H9 (cell line): Measurements from ENCODE around the gene RBMS3. TPM values are rescaled to one million over a fixed set of nuclear protein-coding genes. Genes with fewer than 3 reads are reported as not detected.

Source experiments
- DNase-seq: peaks from one replicate; pipeline ENCODE4 v3.0.0-alpha.2; 2017
- H2AFZ ChIP-seq: one replicate; pipeline ENCODE4 v1.6.1; 2013; ENCODE audit warnings: mild to moderate bottlenecking, low read length, control low read depth, moderate library complexity
- H2AK5ac ChIP-seq: 2 replicates; pipeline ENCODE4 v1.6.1; 2013; ENCODE audit warnings: low read length, control low read depth, mixed read lengths; ENCODE audit not compliant: insufficient read length
- H2BK120ac ChIP-seq: one replicate; pipeline ENCODE4 v1.6.1; 2013; ENCODE audit warnings: low read depth, mild to moderate bottlenecking, low read length, control low read depth, inconsistent platforms; ENCODE audit not compliant: poor library complexity, severe bottlenecking
- H2BK12ac ChIP-seq: 2 replicates; pipeline ENCODE4 v1.6.1; 2013; ENCODE audit warnings: low read length, control low read depth, mixed read lengths, low read depth; ENCODE audit not compliant: insufficient read length
- H2BK15ac ChIP-seq: 2 replicates; pipeline ENCODE4 v1.6.1; 2013; ENCODE audit warnings: low read depth, low read length, control low read depth
- H2BK20ac ChIP-seq: one replicate; pipeline ENCODE4 v1.6.1; 2013; ENCODE audit warnings: low read depth, mild to moderate bottlenecking, low read length, control low read depth, inconsistent platforms; ENCODE audit not compliant: poor library complexity, severe bottlenecking
- H2BK5ac ChIP-seq: 2 replicates; pipeline ENCODE4 v1.6.1; 2013; ENCODE audit warnings: low read length, control low read depth, mixed read lengths; ENCODE audit not compliant: insufficient read length
- H3K14ac ChIP-seq: 2 replicates; pipeline ENCODE4 v1.6.1; 2013; ENCODE audit warnings: low read length, control low read depth; ENCODE audit not compliant: insufficient read depth
- H3K18ac ChIP-seq: 2 replicates; pipeline ENCODE4 v1.6.1; 2013; ENCODE audit warnings: low read depth, mild to moderate bottlenecking, mixed read lengths, low read length, control low read depth; ENCODE audit not compliant: insufficient read length
- H3K23ac ChIP-seq: 2 replicates; pipeline ENCODE4 v1.6.1; 2013; ENCODE audit warnings: low read length, control low read depth, mixed read lengths, low read depth; ENCODE audit not compliant: insufficient read length
- H3K23me2 ChIP-seq: 2 replicates; pipeline ENCODE4 v1.6.1; 2013; ENCODE audit warnings: low read depth, mild to moderate bottlenecking, mixed read lengths, low read length, control low read depth; ENCODE audit not compliant: insufficient read length, poor library complexity, severe bottlenecking
- H3K27ac ChIP-seq: 2 replicates; pipeline ENCODE4 v1.5.1; 2013; ENCODE audit warnings: low read length, control low read depth, mixed read lengths, low read depth; ENCODE audit not compliant: insufficient read length
- H3K27me3 ChIP-seq: 2 replicates; pipeline ENCODE4 v1.6.1; 2013; ENCODE audit warnings: low read length, control low read depth, inconsistent platforms; ENCODE audit not compliant: insufficient read depth
- H3K4ac ChIP-seq: 2 replicates; pipeline ENCODE4 v1.6.1; 2013; ENCODE audit warnings: low read depth, mild to moderate bottlenecking, control low read depth, inconsistent platforms, low read length, moderate library complexity
- H3K4me1 ChIP-seq: 2 replicates; pipeline ENCODE4 v1.6.1; 2013; ENCODE audit warnings: low read length, control low read depth, inconsistent platforms; ENCODE audit not compliant: insufficient read depth
- H3K4me2 ChIP-seq: 2 replicates; pipeline ENCODE4 v1.6.1; 2013; ENCODE audit warnings: low read length, control low read depth, mixed read lengths; ENCODE audit not compliant: insufficient read length, insufficient read depth
- H3K56ac ChIP-seq: 2 replicates; pipeline ENCODE4 v1.6.1; 2013; ENCODE audit warnings: low read depth, mild to moderate bottlenecking, mixed read lengths, low read length, control low read depth; ENCODE audit not compliant: insufficient read length
- H3K79me1 ChIP-seq: 2 replicates; pipeline ENCODE4 v1.6.1; 2013; ENCODE audit warnings: low read depth, mild to moderate bottlenecking, moderate library complexity, low read length, control low read depth, inconsistent platforms; ENCODE audit not compliant: insufficient read depth, poor library complexity, severe bottlenecking
- H3K79me2 ChIP-seq: 2 replicates; pipeline ENCODE4 v1.6.1; 2013; ENCODE audit warnings: low read length, control low read depth, inconsistent platforms; ENCODE audit not compliant: insufficient read depth
- H3K9ac ChIP-seq: 2 replicates; pipeline ENCODE4 v1.6.1; 2013; ENCODE audit warnings: low read length, control low read depth, mixed read lengths; ENCODE audit not compliant: insufficient read length; ENCODE audit errors: extremely low read depth
- H3K9me3 ChIP-seq: one replicate; pipeline ENCODE4 v1.6.1; 2013; ENCODE audit warnings: low read depth, low read length, inconsistent platforms; ENCODE audit not compliant: control insufficient read depth
- H3T11ph ChIP-seq: one replicate; pipeline ENCODE4 v1.6.1; 2013; ENCODE audit warnings: mild to moderate bottlenecking, low read length, control low read depth, inconsistent platforms
- H4K20me1 ChIP-seq: one replicate; pipeline ENCODE4 v1.6.1; 2013; ENCODE audit not compliant: control insufficient read depth, insufficient read length, insufficient read depth
- H4K5ac ChIP-seq: 2 replicates; pipeline ENCODE4 v1.6.1; 2013; ENCODE audit warnings: low read depth, mild to moderate bottlenecking, mixed read lengths, low read length, control low read depth; ENCODE audit not compliant: insufficient read length
- H4K8ac ChIP-seq: replicated peaks from 2 replicates; pipeline ENCODE4 v1.6.1; 2013; ENCODE audit warnings: low read length, control low read depth, mixed read lengths, low read depth; ENCODE audit not compliant: insufficient read length
- H4K91ac ChIP-seq: 2 replicates; pipeline ENCODE4 v1.6.1; 2013; ENCODE audit warnings: low read depth, mild to moderate bottlenecking, moderate library complexity, mixed read lengths, low read length, control low read depth; ENCODE audit not compliant: insufficient read length
- H3K27ac Mint-ChIP-seq, 3 experiments: 2 replicates in 2 of 3; 3 replicates in 1 of 3; pipeline ENCODE4 v1.8.0; 2020 to 2021; ENCODE audit warnings: mixed read lengths in 3 of 3, mild to moderate bottlenecking in 1 of 3, moderate library complexity in 1 of 3
- H3K27me3 Mint-ChIP-seq: 2 replicates; pipeline ENCODE4 v1.8.0; 2021; ENCODE audit warnings: low read depth, mild to moderate bottlenecking, moderate library complexity, mixed read lengths
- H3K36me3 Mint-ChIP-seq, 3 experiments: 2 replicates in 2 of 3; 3 replicates in 1 of 3; pipeline ENCODE4 v1.8.0; 2020 to 2021; ENCODE audit warnings: low read depth in 3 of 3, mixed read lengths in 3 of 3; ENCODE audit not compliant: insufficient read depth in 1 of 3
- H3K4me1 Mint-ChIP-seq, 2 experiments: 2 replicates each; pipeline ENCODE4 v1.8.0; 2020; ENCODE audit warnings: mixed read lengths in 2 of 2
- H3K4me3 Mint-ChIP-seq, 2 experiments: 2 replicates in 1 of 2; 3 replicates in 1 of 2; pipeline ENCODE4 v1.8.0; 2020 to 2021; ENCODE audit warnings: mild to moderate bottlenecking in 2 of 2, mixed read lengths in 2 of 2, moderate library complexity in 1 of 2
- H3K9me3 Mint-ChIP-seq, 2 experiments: 2 replicates in 1 of 2; 3 replicates in 1 of 2; pipeline ENCODE4 v1.8.0; 2020; ENCODE audit warnings: mild to moderate bottlenecking in 2 of 2, mixed read lengths in 2 of 2, moderate library complexity in 1 of 2
- CTCF ChIP-seq: fragments of 200-600 bp; sonication (generic); conservative IDR thresholded peaks from 3 replicates; pipeline ENCODE4 v1.8.0; 2021; ENCODE audit warnings: antibody characterized with exemption, mild to moderate bottlenecking
- WGBS: extraction: QIAGEN DNeasy Blood & Tissue Kit; methylation state at CpG from one replicate; pipeline ENCODE4 v1.1.7; 2013; ENCODE audit warnings: missing lambda C conversion rate, low lambda C conversion rate, mixed read lengths; ENCODE audit not compliant: insufficient read length; ENCODE audit errors: extremely low coverage; 5-methylcytosine and 5-hydroxymethylcytosine counted together
- total RNA-seq: library from RNA; stranded (reverse); gene quantifications from 2 replicates; pipeline ENCODE4 v1.2.1, GENCODE V29; 2021

The RBMS3 gene
- total RNA-seq, 1 experiment from 2014 or later = 8.1 TPM

GRCh38 chr3:29605845-29606244, 325.0 kb downstream of the RBMS3 start:
- Histone ChIP-seq H4K8ac (no peak overlapping the region), H4K5ac (no peak overlapping the region), H3K23ac (no peak overlapping the region), H3K27ac (no peak overlapping the region), H2AFZ (no peak overlapping the region), H3K9me3 (no peaks in the 10 kb centered on the region), H2BK12ac (no peak overlapping the region), H2BK120ac (no peak overlapping the region), H3K56ac (no peak overlapping the region), H3T11ph (no peak overlapping the region), H3K18ac (no peak overlapping the region), H3K14ac (no peak overlapping the region), H3K79me1 (no peaks in the 10 kb centered on the region), H3K9ac (no peak overlapping the region), H3K79me2 (no peaks in the 10 kb centered on the region), H3K23me2 (no peaks in the 10 kb centered on the region), H2BK15ac (no peak overlapping the region), H3K4ac (no peak overlapping the region), H3K4me2 (no peak overlapping the region), H2BK20ac (no peak overlapping the region), H4K20me1 (no peaks in the 10 kb centered on the region), H3K27me3 (no peaks in the 10 kb centered on the region), H3K4me1 (no peaks in the 10 kb centered on the region), H2BK5ac (no peak overlapping the region), H2AK5ac (no peak overlapping the region), H4K91ac (no peak overlapping the region)
- peaks cover 0 to 4% of the 10 kb centered on the region in 2 experiments; a peak in 1 of 4 replicates for H3K4me1 Mint-ChIP-seq
- H3K4me3 Mint-ChIP-seq = no peak overlapping the region
- no peak for TF ChIP-seq CTCF
- no peaks in the 10 kb centered on the region for H3K9me3 Mint-ChIP-seq
- no peak for DNase-seq
- no peaks in the 10 kb centered on the region for H3K27me3 Mint-ChIP-seq
- WGBS = no CpG with 5 or more reads among the region's 2 CpGs
- H3K36me3 Mint-ChIP-seq = no peaks in the 10 kb centered on the region
- no peak overlapping the region for H3K27ac Mint-ChIP-seq
